MM.1S (cell line): ENCODE measurements around the gene MGAT4B.

Source experiments
- DNase-seq: peaks from one replicate; pipeline ENCODE4 v3.0.0-alpha.2; 2015
- H2AFZ ChIP-seq: fragments of 300-600 bp; sonication (generic); 2 replicates; pipeline ENCODE4 v1.6.0; 2016; ENCODE audit warnings: antibody characterized with exemption, low read length
- H3F3A ChIP-seq: fragments of 300-600 bp; sonication (generic); 2 replicates; pipeline ENCODE4 v1.6.1; 2016; ENCODE audit warnings: mild to moderate bottlenecking, antibody characterized with exemption, low read length, moderate library complexity, mixed read lengths; ENCODE audit not compliant: insufficient read depth
- H3K27ac ChIP-seq: fragments of 300-600 bp; sonication (generic); 2 replicates; pipeline ENCODE4 v1.5.1; 2016; ENCODE audit warnings: mild to moderate bottlenecking, low read length
- H3K27me3 ChIP-seq: fragments of 300-600 bp; sonication (generic); replicated peaks from 2 replicates; pipeline ENCODE4 v1.6.0; 2016; ENCODE audit warnings: low read length; ENCODE audit not compliant: insufficient read depth
- H3K36me3 ChIP-seq: fragments of 300-600 bp; sonication (generic); replicated peaks from 2 replicates; pipeline ENCODE4 v1.6.1; 2016; ENCODE audit warnings: mild to moderate bottlenecking, low read length, mixed read lengths; ENCODE audit not compliant: insufficient read depth
- H3K4me1 ChIP-seq: fragments of 300-600 bp; sonication (generic); 2 replicates; pipeline ENCODE4 v1.6.1; 2016; ENCODE audit warnings: low read length, mixed read lengths
- H3K4me2 ChIP-seq: fragments of 300-600 bp; sonication (generic); 2 replicates; pipeline ENCODE4 v1.6.0; 2016; ENCODE audit warnings: low read depth, low read length
- H3K4me3 ChIP-seq: fragments of 300-600 bp; sonication (generic); 2 replicates; pipeline ENCODE4 v1.5.1; 2016; ENCODE audit warnings: low read length, mixed read lengths
- H3K79me2 ChIP-seq: fragments of 300-600 bp; sonication (generic); 2 replicates; pipeline ENCODE4 v1.6.1; 2016; ENCODE audit warnings: mixed run types, low read length, mixed read lengths
- H3K9ac ChIP-seq: fragments of 300-600 bp; sonication (generic); 2 replicates; pipeline ENCODE4 v1.6.1; 2016; ENCODE audit warnings: low read length, mixed read lengths
- H3K9me2 ChIP-seq: fragments of 300-600 bp; sonication (generic); replicated peaks from 2 replicates; pipeline ENCODE4 v1.6.1; 2016; ENCODE audit warnings: mild to moderate bottlenecking, low read length, mixed read lengths; ENCODE audit not compliant: insufficient read depth
- H3K9me3 ChIP-seq: fragments of 300-600 bp; sonication (generic); replicated peaks from 2 replicates; pipeline ENCODE4 v1.6.1; 2016; ENCODE audit warnings: mild to moderate bottlenecking, low read length, mixed read lengths; ENCODE audit not compliant: insufficient read depth
- H4K20me1 ChIP-seq: fragments of 300-600 bp; sonication (generic); 2 replicates; pipeline ENCODE4 v1.6.1; 2016; ENCODE audit warnings: mild to moderate bottlenecking, low read length, moderate library complexity, mixed read lengths; ENCODE audit not compliant: insufficient read depth
- CTCF ChIP-seq: fragments of 300-600 bp; sonication (generic); IDR thresholded peaks from 2 replicates; pipeline ENCODE4 v1.5.1; 2016; ENCODE audit warnings: antibody characterized with exemption, low read length, mixed read lengths
- EZH2 ChIP-seq: fragments of 300-600 bp; sonication (generic); optimal IDR thresholded peaks from 2 replicates; pipeline ENCODE3; 2017; ENCODE audit warnings: low read depth, mild to moderate bottlenecking, antibody characterized with exemption, low read length, mixed read lengths
- EZH2phosphoT487 ChIP-seq: fragments of 300-600 bp; sonication (generic); IDR thresholded peaks from 2 replicates; pipeline ENCODE4 v1.6.1; 2018; ENCODE audit warnings: antibody characterized with exemption, low read length

MGAT4B gene

GRCh38 chr5:179817890-179818745 is 11.5 kb upstream of the MGAT4B start:
- Histone ChIP-seq H3K4me3 (peak overlapping the region; percentile 77), H4K20me1 (peaks cover 14% of the 10 kb centered on the region), H3F3A (peaks cover 29% of the 10 kb centered on the region), H3K27ac (peak overlapping the region; percentile 98), H3K27me3 (no peaks in the 10 kb centered on the region), H3K4me2 (peak overlapping the region; percentile 96), H3K36me3 (peaks cover 3% of the 10 kb centered on the region; the same call in 1 of the 2 replicates), H2AFZ (peak overlapping the region; percentile 68), H3K9ac (peak overlapping the region; percentile 89), H3K79me2 (peaks cover 39% of the 10 kb centered on the region), H3K4me1 (peaks cover 31% of the 10 kb centered on the region), H3K9me3 (no peaks in the 10 kb centered on the region), H3K9me2 (no peaks in the 10 kb centered on the region)
- no peak for DNase-seq
- no peak for TF ChIP-seq CTCF
- TF ChIP-seq EZH2phosphoT487, result no peak
- TF ChIP-seq EZH2, result no peak

- Histone ChIP-seq H3K4me2 (no peak overlapping the region), H3K27ac (no peak overlapping the region), H3K36me3 (no peaks in the 10 kb centered on the region), H3K9ac (no peak overlapping the region), H4K20me1 (peaks cover 7% of the 10 kb centered on the region), H3K27me3 (no peaks in the 10 kb centered on the region), H3K4me3 (no peak overlapping the region), H2AFZ (no peak overlapping the region), H3K9me2 (no peaks in the 10 kb centered on the region), H3K4me1 (peaks cover 26% of the 10 kb centered on the region), H3K9me3 (no peaks in the 10 kb centered on the region), H3F3A (peaks cover 25% of the 10 kb centered on the region), H3K79me2 (peaks cover 32% of the 10 kb centered on the region)
- no peak for TF ChIP-seq CTCF
- TF ChIP-seq EZH2, result no peak
- no peak for TF ChIP-seq EZH2phosphoT487
- DNase-seq, result no peak
Observed at GRCh38 chr5:179817470-179817840, 10.8 kb upstream of the MGAT4B start.

GRCh38 chr5:179816796-179817469 is 10.3 kb upstream of the MGAT4B start:
- H3K27ac ChIP-seq, result no peak overlapping the region

More at GRCh38 chr5:179816796-179817469, 10.3 kb upstream of the MGAT4B start:
- no peak overlapping the region for H2AFZ ChIP-seq
- no peak for DNase-seq
- H3K79me2 ChIP-seq, result peaks cover 27% of the 10 kb centered on the region
- no peaks in the 10 kb centered on the region for H3K9me3 ChIP-seq
- no peaks in the 10 kb centered on the region for H3K27me3 ChIP-seq
- no peak for TF ChIP-seq CTCF
- no peak for TF ChIP-seq EZH2
- TF ChIP-seq EZH2phosphoT487, result no peak
- no peak overlapping the region for H3K4me3 ChIP-seq
- H3K9me2 ChIP-seq, result no peaks in the 10 kb centered on the region
- no peak overlapping the region for H3K4me2 ChIP-seq
- H3K36me3 ChIP-seq, result no peaks in the 10 kb centered on the region
- H3F3A ChIP-seq, result peaks cover 21% of the 10 kb centered on the region; the same call in 1 of the 2 replicates
- H3K9ac ChIP-seq, result no peak overlapping the region
- peaks cover 21% of the 10 kb centered on the region for H3K4me1 ChIP-seq
- peaks cover 2% of the 10 kb centered on the region for H4K20me1 ChIP-seq
